HS-27A (cell line): ENCODE data around the gene TASOR.
A peak's percentile ranks its signal among the peaks of the same experiment; 100 is the strongest.

ENCODE experiments used
- DNase-seq: peaks from one replicate; pipeline ENCODE4 v3.0.0-alpha.2; 2012; ENCODE audit warnings: low read depth, missing footprints

The TASOR gene

GRCh38 chr3:56682462-56683121, 473 bp downstream of the TASOR start:
- DNase-seq: peak; percentile 53

GRCh38 chr3:56681984-56682461, 1.0 kb downstream of the TASOR start:
- DNase-seq: no peak

DNA sequence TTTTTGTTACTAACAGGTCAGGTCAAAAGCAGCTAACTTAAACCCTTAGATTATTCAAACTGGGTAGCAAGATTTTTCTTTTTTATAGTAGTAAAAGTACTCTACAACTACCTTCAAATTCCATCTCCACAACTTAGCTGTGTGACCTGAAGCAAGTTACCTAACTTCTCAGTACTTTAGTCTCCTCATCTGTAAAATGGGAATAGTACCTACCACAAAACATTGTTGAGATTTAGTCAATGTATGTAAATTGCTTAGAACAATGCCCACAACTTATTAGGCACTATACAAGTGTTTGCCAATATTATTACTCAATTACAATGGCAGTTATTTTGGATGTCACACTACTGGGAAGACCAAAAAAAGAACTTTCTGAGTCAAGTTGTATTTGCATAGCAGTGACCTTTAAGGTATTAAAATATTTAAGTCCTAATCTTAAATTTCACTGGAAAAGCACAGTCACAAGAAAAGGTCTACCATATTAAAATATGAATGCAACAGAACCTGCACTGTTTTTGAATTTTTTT, 2.9 kb downstream of the TASOR start:
- DNase-seq: no peak

DNA sequence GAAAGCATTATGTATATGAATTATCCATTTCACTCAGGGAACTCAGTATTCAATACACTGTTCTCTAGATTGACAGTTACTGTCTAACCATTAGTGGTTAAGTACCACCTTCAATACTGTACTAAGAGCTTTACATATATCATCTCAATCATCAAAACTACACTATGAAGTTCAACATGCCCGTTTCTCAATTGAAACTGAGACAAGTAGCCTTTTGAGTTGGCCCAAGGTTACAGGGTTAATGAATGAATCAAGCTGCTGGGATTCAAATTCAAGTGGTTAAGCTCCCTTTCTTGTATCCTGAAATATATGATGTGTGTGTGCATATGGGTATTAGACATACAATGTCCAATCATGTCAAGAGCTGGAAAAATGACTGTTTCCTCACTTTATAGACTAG, 5.8 kb downstream of the TASOR start:
- DNase-seq: no peak

GRCh38 chr3:56673781-56674457, 9.1 kb downstream of the TASOR start:
- DNase-seq: no peak

- no peak for DNase-seq
These were observed 15.0 kb downstream of the TASOR start for GRCh38 chr3:56667973-56668579.

DNA sequence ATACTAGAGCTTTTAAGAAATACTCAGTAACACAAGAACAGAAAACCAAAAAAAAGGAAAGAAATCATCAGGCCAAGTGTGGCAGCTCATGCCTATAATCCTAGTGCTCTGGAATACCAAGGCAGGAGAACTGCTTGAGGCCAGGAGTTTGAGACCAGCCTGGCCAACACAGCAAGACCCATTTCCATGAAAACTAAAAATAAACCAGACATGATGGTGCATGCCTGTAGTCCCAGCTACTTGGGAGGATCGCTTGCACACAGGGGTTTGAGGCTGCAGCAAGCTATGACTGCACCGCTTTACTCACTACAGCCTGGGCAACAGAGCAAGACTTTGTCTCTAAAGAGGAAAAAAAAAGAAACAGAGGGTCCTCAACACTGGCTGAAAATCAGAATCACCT, 18.2 kb downstream of the TASOR start:
- DNase-seq: no peak

GRCh38 chr3:56655709-56656108, 27.4 kb downstream of the TASOR start:
- DNase-seq: no peak

DNA sequence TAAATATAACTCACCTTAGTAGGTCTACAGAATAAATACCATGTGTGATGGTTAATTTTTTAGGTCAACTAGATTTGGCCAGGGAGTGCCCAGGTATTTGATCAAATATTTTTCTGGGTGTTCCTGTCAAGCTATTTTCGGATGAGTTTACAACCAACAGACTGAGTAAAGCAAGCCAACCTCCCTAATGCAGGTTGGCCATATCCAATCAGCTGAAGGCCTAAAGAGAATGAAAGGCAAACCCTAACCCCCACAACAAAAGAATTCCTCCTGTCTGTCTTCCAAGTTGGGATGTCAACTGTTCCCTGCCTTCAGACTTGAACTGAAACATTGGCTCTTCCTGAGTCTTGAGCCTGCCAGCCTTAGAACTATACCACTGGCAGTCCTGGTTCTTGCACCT, 28.6 kb downstream of the TASOR start:
- no peak for DNase-seq

DNA sequence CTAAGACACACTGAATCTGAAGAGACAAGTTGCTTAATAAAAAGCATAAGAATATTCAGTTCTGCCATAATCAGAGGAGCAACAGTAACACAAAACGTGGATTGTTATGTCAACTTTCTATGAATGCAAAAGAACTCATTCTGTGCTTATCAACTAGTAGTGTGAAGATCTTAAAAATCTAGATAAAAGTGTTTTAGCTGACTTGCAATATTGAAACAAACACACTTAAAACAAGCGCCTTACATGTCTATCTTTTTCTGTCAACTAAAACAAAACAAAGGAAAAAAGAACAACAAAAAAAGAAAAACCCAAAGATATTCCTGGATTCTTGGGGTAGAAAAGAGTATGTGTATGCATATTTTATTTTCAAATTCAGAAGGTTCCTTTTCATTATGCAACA, 37.7 kb downstream of the TASOR start:
- no peak for DNase-seq

- no peak for DNase-seq
These were observed 49.2 kb downstream of the TASOR start for GRCh38 chr3:56633602-56634535.
